ENCODE results near the gene CENPT. TPM values are rescaled to one million over a fixed set of nuclear protein-coding genes. Genes with fewer than 3 reads are reported as not detected.

CENPT gene, protein sequence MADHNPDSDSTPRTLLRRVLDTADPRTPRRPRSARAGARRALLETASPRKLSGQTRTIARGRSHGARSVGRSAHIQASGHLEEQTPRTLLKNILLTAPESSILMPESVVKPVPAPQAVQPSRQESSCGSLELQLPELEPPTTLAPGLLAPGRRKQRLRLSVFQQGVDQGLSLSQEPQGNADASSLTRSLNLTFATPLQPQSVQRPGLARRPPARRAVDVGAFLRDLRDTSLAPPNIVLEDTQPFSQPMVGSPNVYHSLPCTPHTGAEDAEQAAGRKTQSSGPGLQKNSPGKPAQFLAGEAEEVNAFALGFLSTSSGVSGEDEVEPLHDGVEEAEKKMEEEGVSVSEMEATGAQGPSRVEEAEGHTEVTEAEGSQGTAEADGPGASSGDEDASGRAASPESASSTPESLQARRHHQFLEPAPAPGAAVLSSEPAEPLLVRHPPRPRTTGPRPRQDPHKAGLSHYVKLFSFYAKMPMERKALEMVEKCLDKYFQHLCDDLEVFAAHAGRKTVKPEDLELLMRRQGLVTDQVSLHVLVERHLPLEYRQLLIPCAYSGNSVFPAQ
- total RNA-seq = 32.6 and 32.7 TPM in 2 replicates

DNA sequence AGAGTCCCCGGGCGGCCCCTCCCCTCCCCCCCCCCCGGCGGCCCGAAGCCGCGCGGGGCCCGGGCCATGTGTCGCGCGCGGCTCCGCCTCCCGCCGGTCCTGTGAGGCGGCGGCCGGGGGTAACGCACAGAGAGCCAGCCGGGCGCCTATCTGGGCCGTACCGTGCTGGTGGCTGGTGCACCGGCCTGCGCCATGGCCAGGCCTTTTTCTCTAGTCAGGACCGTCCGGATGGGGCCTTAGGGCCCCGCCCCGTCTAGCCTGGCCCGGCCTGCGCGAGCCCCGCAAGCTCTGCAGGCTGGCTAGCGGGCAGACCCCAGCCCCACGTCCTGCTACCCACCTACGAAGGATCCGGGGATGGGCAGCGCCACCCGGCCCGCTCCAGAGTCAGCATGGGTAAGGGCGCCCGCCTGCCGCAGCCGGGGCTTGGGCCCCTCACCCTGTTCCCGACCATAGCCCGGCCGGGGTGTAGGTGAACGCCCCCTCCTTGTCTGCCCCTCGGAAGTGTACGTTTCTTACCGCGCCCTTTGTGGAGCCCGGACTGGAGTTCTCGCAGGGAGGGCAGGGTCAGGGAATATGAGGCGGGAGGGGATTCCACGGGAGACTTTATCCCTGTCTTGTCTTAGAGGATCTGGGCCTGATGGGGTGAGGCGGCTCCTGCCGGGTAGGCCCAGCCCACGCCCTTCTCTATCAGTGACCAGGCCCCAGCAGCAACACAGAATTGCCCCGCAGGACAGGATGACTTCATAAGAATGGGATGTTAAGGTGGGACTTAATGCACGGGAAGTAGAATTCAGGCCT is at the start of gene CENPT:
Gene CENPT, minus strand, starts transcription at position 630 of the 798 bp plus-strand sequence. CDS start 13,834 bp downstream, outside the sequence.

GRCh38 chr16:67892899-67893742 is 45.6 kb upstream of the CENPT start, which contains the start of gene PSKH1:
Gene PSKH1 (plus strand): TSS chr16:67893254. CDS start chr16:67908750, 15,496 bp downstream.

DNA sequence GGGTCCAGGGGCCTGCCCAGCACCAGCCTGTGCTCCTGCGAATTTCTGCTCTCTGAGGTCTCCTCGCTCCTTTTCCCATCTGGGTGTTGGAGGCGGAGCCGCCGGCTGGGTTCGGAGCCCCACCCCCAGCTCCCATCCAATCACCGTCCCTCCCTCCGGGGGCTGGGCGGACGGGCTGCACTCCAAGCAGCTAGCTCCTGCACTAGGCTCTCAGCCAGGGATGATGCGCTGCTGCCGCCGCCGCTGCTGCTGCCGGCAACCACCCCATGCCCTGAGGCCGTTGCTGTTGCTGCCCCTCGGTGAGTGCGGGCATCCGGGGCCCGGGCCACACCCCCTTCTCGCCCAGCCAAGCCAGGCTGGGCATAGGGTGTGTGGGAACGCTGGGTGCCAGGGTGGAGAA is 37.2 kb upstream of the CENPT start, which contains the start of gene NRN1L:
Gene NRN1L, plus strand, starts transcription at position 202 of the 400 bp plus-strand sequence. Its CDS starts 19 bp downstream, at position 221.

DNA sequence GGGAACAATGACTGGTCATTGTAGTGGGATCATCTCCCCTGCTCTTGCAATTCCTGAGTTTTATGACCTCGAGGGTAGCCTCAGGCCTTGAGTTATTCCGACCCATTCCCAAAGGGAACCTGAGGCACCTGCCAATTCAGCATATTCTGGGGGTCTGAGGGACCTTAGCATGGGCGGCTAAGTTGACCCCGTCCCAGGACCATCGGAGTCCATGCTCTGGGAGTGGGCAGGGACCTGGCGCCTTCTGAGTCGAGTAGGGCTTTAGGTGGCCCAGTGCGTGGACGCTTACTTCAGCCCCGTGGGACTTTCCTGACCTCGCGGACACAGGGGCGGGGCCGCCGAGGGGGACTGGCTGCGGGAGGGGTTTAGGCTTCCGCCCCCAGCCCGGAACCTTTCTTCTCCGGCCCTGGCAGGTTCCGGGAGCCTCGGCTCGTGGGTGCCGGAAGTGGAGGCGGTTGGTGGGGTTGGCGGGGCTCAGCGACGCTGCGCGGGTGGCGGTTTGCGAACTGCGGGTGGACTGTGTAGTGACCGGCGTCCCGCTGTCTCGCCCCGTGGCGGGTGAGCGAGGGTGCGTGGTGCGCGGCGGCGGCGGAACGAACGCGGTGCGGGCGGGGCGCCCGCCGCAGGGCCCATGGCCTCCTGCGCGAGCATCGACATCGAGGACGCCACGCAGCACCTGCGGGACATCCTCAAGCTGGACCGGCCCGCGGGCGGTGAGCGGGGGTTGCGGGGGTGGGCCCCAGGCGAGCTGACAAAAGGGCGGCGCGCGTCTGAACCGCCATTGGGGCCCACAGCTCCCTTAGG is 25.3 kb upstream of the CENPT start, which contains the start of gene EDC4:
Gene EDC4, plus strand, starts transcription at position 422 of the 804 bp plus-strand sequence. Its CDS starts 210 bp downstream, at position 632.

GRCh38 chr16:67846320-67847063 is 1.0 kb downstream of the CENPT start, which contains the start of gene NUTF2:
Gene NUTF2 (plus strand): TSS chr16:67846933. CDS start chr16:67865131, 18,198 bp downstream.

DNA sequence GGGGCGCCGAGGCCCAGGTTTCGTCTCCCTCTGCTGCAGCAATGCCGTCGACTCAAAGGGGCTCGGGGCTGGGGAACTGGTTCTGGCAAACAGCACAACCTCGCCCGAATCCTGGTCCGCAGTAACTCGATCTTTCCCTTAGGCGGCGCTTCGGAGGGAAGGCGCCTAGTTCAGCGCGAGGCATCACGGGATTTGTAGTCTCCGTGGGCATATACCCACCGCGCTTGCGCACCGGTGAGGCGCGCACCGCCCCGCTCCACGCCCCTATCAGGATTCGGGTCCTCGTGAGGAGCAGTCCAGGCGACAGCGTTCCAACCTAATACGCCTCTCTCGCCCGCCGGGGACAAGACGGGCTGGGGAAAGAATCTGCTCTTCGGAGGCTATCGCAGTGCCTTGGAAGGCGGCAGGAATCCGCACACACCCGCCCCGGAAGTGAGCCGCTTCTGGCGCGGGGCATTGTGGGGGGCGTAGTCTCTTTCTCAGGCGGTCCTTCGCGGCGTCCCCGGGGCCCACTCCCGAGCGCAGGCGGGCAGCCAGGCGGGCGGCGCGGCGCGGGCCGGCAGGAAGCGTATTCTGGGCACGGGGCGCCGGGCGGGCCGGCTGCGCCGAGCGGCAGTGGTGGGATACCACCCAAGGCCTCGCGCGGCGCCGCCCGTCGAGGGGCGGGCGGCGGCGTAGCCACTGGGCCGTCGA is 5.5 kb downstream of the CENPT start, which contains the start of gene THAP11:
Gene THAP11, plus strand, starts transcription at position 505 of the 693 bp plus-strand sequence. CDS start 235 bp downstream, outside the sequence.

GRCh38 chr16:67806428-67807147 is 40.9 kb downstream of the CENPT start, which contains the start of the genes RANBP10 and TSNAXIP1:
Gene RANBP10 (minus strand): TSS chr16:67806560. CDS start chr16:67806536, 24 bp downstream.
Gene TSNAXIP1 (plus strand): TSS chr16:67806889. CDS start chr16:67807150, 261 bp downstream.

Other genes with a start within 250 kb of the CENPT start
- gene CARMIL2, start 202.5 kb downstream of the CENPT start, total RNA-seq = 9.8 TPM in 1 of 2 replicates, not detected in the other
- 17.4 and 24.3 TPM in 2 replicates for gene ACD, start 187.4 kb downstream of the CENPT start, total RNA-seq
- gene PARD6A, start 186.7 kb downstream of the CENPT start, total RNA-seq = 1.5 TPM in 1 of 2 replicates, not detected in the other
- 15.5 and 16.0 TPM in 2 replicates for gene ENKD1, start 180.9 kb downstream of the CENPT start, total RNA-seq
- 2.0 and 10.3 TPM in 2 replicates for gene C16orf86, start 180.9 kb downstream of the CENPT start, total RNA-seq
- gene GFOD2, start 128.4 kb downstream of the CENPT start, total RNA-seq = 6.5 and 8.5 TPM in 2 replicates
- gene RANBP10, start 41.1 kb downstream of the CENPT start, total RNA-seq = 5.0 and 5.2 TPM in 2 replicates
- gene TSNAXIP1, start 40.8 kb downstream of the CENPT start, total RNA-seq = 0.26 and 0.58 TPM in 2 replicates
- gene THAP11, start 5.4 kb downstream of the CENPT start, total RNA-seq = 39.7 and 52.5 TPM in 2 replicates
- 193 and 272 TPM in 2 replicates for gene NUTF2, start 760 bp downstream of the CENPT start, total RNA-seq
- 37.6 TPM in 2 replicates for gene EDC4, start 25.4 kb upstream of the CENPT start, total RNA-seq
- gene NRN1L, start 37.2 kb upstream of the CENPT start, total RNA-seq = 0.47 and 0.77 TPM in 2 replicates
- 13.1 and 15.5 TPM in 2 replicates for gene PSKH1, start 45.6 kb upstream of the CENPT start, total RNA-seq
- gene CTRL, start 84.2 kb upstream of the CENPT start, total RNA-seq = 0.34 TPM in 1 of 2 replicates, not detected in the other
- 28.0 and 38.6 TPM in 2 replicates for gene PSMB10, start 89.2 kb upstream of the CENPT start, total RNA-seq
- 7.1 and 10.5 TPM in 2 replicates for gene LCAT, start 96.4 kb upstream of the CENPT start, total RNA-seq
- 29.1 and 50.4 TPM in 2 replicates for gene SLC12A4, start 120.9 kb upstream of the CENPT start, total RNA-seq
- gene DPEP3, start 132.8 kb upstream of the CENPT start, total RNA-seq = not detected in 2 replicates
- gene DPEP2, start 151.8 kb upstream of the CENPT start, total RNA-seq = not detected in 2 replicates
- gene DPEP2NB, start 168.2 kb upstream of the CENPT start, total RNA-seq = not detected in 2 replicates
- 3.3 and 6.6 TPM in 2 replicates for gene DDX28, start 175.5 kb upstream of the CENPT start, total RNA-seq
- 8.9 and 10.0 TPM in 2 replicates for gene DUS2, start 175.6 kb upstream of the CENPT start, total RNA-seq
- gene NFATC3, start 237.7 kb upstream of the CENPT start, total RNA-seq = 19.1 and 22.2 TPM in 2 replicates

Measured in pericardium fibroblast (primary cell).